ENCODE results near the gene MARS2.
"Not testable (repeated sequence)": the region's sequence is repeated elsewhere in the genome, so short reads cannot be mapped to it uniquely, and the experiment has no call there.

MARS2 gene

DNA sequence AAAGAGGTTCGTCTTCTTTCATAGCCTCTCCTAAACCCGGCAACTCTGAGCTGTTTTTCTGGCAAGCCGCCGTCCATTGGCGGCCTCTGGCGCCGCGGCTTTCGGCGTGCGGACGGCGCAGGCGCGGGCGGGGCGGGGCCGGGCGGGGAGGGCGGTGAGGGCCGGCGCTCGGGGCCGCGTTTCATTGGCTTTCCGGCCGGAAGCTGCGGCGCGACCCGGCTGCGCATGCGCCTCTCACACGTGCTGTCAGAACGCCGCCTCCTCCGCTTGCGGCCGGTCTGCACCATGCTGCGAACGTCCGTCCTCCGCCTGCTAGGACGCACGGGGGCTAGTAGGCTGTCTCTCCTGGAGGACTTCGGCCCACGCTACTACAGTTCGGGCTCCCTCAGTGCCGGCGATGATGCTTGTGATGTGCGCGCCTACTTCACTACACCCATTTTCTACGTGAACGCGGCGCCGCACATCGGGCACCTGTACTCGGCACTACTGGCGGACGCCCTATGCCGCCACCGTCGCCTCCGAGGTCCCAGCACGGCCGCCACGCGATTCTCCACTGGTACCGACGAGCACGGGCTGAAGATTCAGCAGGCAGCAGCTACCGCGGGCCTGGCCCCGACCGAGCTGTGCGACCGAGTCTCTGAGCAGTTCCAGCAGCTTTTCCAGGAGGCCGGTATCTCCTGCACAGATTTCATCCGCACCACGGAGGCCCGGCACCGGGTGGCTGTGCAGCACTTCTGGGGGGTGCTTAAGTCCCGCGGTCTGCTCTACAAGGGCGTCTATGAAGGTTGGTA, at the start of gene MARS2:
Gene MARS2, plus strand, starts transcription at position 249 of the 791 bp plus-strand sequence. Its CDS starts 37 bp downstream, at position 286.
- DNase-seq (ENCODE audit: low read depth): peak; percentile 54

DNA sequence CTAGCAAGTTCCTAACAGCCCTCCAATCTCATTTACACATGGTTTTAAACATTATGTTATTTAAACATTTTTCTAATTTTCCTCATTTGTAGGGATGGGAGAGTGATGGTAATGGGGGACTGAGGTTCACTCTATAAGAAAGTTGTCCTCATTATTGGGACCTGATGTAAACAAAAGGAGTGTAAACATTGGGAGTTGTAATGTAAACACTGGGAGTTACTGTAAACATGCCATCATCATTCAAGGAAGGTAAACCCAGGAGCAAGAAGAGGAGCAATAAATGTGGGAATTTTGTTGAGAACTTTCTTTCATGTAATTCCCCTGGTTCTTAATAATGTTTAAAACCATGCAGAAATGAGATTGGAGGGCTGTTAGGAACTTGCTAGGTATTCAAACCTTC, 47.6 kb upstream of the MARS2 start:
- DNase-seq (ENCODE audit: low read depth): no peak

DNA sequence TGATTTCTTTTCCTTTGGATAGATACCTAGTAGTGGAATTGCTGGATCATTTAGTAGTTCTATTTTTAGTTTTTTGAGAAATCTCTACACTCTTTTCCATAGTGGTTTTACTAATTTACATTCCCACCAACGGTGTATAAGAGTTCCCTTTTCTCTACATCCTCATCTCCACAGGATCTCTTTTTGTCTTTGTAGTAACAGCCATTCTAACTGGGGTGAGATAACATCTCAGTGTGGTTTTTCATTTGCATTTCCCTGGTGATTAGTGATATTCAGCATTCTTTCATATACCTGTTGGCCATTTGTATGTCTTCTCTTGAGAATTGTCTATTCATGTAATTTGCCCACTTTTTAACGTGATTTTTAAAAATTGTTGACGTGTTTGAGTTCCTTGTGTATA, 43.5 kb upstream of the MARS2 start:
- no peak for DNase-seq (ENCODE audit: low read depth)

DNA sequence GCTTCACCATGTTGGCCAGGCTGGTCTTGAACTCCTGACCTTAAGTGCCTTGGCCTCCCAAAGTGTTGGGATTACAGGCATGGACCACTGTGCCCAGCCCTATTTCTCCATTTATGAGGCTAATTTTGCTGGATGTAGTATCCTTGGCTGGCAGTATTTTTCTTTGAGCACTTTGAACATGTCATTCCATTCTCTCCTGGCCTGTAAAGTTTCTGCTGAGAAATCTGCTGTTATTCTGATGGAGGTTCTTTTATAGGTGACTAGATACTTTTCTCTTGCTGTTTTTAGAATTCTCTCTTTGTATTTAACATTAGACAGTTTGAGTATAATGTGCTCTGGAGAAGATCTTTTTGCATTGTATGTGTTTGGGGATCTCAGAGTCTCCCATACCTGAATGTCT, 38.9 kb upstream of the MARS2 start:
- no peak for DNase-seq (ENCODE audit: low read depth)

DNA sequence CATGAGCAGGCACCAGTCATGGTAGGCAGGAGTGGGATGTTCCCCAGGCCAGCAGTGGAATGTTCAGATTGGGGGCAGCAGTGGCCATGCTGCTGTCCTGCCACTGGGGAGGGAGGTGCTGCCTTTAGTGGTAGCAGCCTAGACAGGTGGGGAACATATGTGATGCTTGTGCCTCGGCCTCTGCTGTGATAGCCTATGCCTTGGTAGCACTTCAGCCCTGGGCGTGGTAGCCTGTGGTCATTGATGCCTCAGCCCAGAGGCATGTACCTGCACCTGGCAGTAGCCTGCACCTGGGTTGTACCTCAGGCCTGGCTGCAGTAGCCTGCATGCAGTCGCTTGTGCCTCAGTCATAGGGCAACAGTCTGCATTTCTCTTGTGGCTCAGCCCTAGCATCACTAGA, 36.9 kb upstream of the MARS2 start:
- DNase-seq (ENCODE audit: low read depth): no peak

DNA sequence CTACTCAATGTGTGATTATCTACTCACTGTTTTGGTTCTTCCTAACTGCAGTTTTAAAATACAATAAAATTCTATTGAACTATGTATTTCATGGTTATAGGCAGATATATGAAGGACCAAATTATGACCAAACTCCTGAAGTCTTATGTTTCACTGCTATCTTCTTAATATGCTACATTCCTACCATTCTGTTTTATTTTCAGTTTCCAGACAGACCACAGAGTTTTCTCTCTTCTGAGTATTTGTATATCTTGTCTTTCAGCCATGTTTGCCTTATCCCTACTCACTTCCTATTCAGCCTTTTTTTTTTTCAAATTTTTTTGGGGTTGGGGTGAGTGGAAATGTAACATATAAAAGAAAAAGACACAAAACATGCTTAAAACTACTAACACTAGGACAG, 36.1 kb upstream of the MARS2 start:
- no peak for DNase-seq (ENCODE audit: low read depth)

DNA sequence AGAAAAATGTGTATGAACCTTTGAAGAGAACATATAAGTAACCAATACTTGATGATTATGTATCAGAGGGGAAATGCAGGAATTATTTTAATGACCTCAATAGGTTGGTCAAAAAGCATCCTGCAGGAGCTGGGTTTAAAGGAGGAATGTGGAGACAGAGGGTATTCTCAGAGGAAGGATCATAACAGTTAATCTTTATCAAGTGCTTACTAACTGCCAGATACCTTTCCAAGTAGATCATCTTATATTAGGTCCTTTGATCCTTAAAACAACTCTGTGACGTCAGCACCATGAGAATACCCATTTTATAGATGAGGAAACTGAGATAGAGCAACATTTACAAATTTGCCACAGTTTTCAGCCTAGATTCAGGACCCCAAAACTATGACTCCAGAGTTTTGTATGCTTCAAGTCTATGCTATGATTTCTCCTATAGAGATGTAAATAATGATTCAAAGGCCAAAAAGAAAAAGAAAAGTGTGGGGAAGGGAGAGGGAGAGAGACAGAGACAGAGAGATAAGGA, 32.7 kb upstream of the MARS2 start:
- no peak for DNase-seq (ENCODE audit: low read depth)

DNA sequence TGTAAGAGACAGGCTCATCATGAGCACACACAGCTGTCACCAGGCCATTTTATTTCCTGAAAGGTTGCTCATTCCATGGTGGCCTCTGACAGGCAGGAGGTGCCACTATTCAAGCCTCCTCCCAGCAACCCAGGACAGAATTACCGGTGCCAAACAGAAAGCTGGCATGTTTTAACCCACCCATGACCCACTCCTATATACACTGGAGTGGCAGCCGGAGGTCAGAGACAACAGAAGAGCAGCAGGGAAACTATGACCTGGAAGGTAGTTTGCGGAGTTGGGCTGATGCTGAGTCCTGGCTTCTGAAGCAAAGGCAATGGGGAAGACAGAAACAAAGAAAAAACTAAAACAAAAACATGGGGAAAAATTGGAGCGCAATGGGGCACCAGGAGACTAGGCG, 32.1 kb upstream of the MARS2 start:
- DNase-seq (ENCODE audit: low read depth): no peak

DNA sequence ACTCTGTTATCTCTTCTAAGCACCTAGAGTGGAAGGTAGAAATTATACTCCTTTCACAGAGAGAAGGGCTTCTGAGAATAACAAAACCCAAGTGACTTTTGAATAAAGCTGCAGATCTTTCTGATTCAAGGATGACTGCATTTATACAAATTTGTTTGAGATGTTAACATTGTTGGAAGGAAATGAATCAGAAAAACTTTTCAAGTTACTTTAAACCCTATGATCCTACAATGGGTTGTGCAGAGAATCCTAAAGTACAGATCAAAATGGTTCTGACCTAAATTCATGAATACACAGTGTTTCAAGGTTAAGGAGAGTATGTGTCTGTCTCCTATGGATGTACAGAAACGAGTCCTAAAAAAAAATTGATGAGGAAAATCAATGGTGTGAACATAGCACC, 31.6 kb upstream of the MARS2 start:
- no peak for DNase-seq (ENCODE audit: low read depth)

DNA sequence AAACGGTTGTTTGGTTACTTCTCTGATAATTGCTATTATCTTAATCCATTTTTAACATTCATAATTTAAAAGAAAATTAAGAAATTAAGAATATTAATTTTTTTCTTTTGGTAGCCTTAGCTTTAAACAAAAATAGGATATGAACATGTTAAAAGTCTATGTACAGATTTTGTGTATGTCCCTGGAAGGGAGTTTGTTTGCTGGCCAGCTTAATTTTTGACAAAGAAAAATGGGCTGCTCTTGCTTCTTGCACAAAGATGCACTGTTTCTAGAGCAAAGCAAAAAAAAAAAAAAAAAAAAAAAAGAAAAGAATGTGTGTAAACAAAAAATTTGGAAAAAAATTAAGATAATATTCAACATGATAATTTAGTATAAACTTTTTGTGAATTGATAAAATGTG, 31.1 kb upstream of the MARS2 start:
- no peak for DNase-seq (ENCODE audit: low read depth)

DNA sequence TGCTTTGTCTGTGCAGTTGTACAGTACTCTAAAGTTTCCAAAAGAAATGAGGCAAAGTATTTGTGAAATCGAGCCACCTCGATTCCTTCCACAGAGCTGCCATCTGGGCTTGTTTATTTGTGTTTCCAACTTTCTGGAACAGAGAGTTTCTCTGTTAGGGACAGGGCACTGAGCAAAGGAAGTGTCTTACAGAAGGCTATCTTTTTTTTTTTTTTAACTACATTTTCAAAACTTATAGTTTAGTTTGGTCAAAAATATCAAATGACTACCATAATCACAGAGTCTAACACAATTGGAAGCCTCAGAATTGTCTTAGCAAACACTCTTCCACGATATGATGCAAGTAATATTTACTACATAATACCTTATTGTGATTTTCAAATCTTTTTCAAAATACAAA, 30.6 kb upstream of the MARS2 start:
- DNase-seq (ENCODE audit: low read depth): no peak

DNA sequence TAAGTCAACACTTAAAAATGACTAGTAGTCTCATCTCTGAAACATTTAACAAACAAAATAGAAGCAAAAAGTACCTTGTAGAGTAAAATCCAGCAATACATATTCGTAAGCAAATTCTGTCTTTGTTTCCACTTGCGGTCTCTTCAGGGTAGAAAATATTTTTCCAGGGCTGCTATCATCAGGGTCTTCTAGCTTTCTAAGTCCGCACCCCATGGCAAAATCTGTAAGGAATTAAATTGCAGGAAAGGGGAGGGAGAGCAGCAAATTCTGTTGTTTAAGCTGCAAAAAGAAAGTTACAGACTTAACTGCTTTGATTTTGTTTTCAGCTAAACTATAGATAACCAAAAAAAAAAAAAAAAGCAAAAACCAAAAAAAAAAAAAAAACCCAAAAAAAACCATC, 29.9 kb upstream of the MARS2 start, which contains the start of gene RFTN2:
Gene RFTN2, minus strand, starts transcription at position 342 of the 400 bp plus-strand sequence. Its CDS starts 129 bp downstream, at position 213.
- DNase-seq (ENCODE audit: low read depth): no peak

DNA sequence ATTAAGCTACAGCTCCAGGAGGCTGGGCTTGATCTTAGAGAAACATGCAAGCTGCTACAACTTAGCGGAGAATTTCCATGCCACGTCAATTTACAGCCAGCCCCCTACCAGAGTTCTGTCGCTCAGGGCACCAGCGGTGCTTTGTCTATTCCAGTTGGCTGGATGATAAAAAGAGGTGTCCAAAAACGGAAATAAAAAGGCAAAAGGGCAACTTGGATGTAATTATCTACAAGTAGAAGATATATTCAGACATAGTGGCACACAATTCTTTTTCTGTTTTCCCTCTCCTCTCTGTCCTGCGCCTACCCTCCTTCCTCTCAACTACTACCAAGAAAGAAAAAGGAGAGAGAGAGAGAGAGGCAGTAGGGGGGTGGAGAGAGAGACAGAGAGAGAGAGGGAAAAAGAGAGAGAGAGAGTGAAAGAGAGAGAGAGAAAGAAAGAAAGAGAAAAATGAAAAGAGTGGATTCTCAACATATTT, 29.4 kb upstream of the MARS2 start:
- DNase-seq (ENCODE audit: low read depth): no peak

DNA sequence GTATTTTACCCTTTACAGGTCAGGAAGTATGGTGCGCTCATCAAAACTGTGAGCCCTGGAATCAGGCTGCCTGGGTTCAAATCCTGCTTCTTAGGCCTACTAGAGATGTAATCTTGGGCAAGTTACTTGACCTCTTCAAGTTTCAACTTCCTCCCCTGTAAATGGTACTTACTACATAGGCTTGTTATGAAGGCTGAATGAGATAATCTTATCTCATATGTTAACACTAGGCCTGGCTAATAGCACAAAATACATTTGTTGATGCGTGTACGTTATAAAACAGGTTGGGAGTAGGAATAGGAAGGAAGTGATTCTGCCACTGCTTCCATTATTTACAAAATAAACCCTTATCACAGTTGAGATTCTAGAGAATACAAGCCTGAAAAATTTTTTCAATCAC, 28.1 kb upstream of the MARS2 start:
- no peak for DNase-seq (ENCODE audit: low read depth)

DNA sequence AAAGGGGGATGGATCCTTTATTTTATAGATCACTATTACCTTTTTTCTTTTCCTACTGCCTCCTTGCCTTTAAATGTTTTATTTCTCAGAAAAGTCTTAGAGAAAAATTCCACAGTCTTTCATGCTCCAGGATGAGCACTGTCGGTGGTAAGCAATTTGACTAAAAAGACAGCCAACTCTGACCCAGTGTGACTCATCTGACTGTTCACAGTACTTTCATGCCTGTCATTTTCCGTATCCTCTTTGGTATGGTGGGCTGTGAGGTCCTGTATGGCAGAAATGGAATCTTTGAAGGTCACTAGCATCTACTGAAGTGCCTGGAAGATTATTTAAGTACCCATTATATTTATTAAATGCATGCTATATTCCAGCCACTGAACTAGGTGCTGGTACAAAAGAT, 27.7 kb upstream of the MARS2 start:
- DNase-seq (ENCODE audit: low read depth): no peak

DNA sequence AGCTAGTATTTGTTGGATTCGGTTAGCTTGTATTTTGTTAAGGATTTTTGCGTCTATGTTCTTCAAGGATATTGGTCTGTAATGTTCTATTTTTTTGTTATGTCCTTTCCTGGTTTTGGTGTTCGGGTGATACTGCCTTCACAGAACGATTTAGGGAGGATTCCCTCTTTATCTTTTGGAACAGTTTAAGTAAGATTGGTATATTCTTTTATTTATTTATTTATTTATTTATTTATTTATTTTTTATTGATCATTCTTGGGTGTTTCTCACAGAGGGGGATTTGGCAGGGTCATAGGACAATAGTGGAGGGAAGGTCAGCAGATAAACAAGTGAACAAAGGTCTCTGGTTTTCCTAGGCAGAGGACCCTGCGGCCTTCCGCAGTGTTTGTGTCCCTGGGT, 10.0 kb upstream of the MARS2 start:
- not testable (repeated sequence) for DNase-seq (ENCODE audit: low read depth)

DNA sequence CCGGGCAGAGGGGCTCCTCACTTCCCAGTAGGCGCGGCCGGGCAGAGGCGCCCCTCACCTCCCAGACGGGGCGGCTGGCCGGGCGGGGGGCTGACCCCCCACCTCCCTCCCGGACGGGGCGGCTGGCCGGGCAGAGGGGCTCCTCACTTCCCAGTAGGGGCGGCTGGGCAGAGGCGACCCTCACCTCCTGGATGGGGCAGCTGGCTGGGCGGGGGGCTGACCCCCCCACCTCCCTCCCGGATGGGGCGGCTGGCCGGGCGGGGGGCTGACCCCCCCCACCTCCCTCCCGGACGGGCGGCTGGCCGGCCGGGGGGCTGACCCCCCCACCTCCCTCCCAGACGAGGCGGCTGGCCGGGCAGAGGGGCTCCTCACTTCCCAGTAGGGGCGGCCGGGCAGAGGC, 9.2 kb upstream of the MARS2 start:
- not testable (repeated sequence) for DNase-seq (ENCODE audit: low read depth)

DNA sequence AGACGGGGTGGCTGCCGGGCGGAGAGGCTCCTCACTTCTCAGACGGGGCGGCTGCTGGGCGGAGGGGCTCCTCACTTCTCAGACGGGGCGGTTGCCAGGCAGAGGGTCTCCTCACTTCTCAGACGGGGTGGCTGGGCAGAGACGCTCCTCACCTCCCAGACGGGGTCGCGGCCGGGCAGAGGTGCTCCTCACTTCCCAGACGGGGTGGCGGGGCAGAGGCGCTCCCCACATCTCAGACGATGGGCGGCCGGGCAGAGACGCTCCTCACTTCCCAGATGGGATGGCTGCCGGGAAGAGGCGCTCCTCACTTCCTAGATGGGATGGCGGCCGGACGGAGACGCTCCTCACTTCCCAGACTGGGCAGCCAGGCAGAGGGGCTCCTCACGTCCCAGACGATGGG, 8.6 kb upstream of the MARS2 start:
- not testable (repeated sequence) for DNase-seq (ENCODE audit: low read depth)

DNA sequence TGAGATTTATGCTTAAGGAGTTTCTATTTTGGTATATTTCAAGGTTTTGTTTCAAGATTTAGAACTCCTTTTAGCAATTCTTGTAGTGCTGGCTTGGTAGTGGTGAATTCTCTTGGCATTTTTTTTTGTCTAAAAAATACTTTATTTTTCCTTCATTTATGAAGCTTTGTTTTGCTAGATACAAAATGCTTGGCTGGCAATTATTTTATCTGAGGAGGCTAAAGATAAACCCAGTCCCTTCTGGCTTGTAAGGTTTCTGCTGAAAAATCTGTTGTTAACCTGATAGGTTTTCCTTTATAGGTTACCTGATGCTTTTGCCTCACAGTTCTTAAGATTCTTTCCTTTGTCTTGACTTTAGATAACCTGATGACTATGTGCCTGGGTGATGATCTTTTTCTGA, 5.4 kb upstream of the MARS2 start:
- not testable (repeated sequence) for DNase-seq (ENCODE audit: low read depth)

DNA sequence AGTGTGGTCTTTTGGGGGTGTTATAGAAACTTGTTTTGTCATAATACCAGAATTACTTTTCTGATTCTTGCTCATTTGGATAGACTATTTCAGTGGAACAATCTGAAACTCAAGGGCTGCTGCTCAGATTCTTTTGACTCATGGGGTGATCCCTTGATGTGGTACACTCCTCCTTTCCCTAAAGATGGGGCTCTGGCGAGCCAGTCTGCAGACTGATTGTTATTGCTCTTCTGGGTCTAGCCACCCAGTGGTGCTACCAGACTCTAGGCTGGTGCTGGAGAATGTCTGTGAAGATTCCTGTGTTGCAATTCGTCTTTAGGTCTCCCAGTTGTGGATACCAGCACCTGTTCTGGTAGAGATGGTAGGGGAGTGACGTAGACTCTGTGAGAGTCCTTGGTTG, 4.2 kb upstream of the MARS2 start:
- DNase-seq (ENCODE audit: low read depth): no peak

DNA sequence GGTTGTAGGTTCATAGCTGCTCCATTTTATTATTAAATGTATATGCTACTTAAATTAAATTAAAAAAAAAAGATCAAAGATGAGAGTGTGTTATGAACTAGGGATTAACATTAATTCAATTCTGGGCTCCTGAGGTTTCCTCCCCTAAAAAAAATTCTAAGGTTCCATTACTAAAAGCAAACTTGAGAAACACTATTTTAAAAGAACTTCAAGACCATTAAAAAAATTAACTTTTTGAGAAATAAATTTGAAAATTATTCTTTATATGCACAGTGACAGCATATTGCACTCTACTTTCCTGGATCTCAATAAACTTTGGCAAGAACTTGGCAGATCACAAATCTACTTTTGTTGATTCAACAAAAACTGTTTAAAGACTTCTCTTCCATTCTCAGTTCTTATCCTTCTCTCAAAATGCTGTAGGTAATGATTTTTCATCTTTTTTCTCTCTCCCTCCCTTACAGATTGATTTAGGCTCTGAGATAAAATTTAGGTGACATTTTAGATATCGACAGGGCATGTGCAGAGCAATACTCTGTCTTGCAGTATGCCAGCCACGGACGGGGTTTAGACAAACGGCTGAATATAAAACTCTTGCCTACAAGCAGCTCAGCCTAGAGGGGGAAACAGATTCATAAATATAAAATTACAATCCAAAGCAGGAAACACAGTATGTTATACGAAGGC, 592 bp upstream of the MARS2 start:
- DNase-seq (ENCODE audit: low read depth): no peak

DNA sequence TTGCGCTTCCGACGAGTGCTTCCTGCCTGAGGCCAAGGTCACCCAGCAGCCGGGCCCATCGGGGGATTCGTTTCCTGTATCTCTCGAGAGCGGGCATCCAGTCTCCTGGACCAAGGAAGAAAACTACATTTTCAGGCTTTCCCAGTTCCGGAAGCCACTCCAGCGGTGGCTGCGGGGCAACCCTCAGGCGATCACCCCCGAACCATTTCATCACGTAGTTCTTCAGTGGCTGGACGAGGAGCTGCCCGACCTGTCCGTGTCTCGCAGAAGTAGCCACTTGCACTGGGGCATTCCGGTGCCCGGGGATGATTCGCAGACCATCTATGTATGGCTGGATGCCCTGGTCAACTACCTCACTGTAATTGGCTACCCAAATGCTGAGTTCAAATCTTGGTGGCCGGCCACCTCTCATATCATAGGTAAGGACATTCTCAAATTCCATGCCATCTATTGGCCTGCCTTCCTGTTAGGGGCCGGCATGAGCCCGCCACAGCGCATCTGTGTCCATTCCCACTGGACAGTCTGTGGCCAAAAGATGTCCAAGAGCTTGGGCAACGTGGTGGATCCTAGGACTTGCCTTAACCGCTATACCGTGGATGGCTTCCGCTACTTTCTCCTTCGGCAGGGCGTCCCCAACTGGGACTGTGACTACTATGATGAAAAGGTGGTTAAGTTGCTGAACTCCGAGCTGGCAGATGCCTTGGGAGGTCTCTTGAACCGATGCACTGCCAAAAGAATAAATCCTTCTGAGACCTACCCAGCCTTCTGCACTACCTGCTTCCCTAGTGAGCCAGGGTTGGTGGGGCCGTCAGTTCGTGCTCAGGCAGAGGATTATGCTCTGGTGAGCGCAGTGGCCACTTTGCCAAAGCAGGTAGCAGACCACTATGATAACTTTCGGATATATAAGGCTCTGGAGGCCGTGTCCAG, 1.0 kb downstream of the MARS2 start:
- DNase-seq (ENCODE audit: low read depth): no peak
